ENCODE results near the gene ZBTB44.

Gene ZBTB44

DNA sequence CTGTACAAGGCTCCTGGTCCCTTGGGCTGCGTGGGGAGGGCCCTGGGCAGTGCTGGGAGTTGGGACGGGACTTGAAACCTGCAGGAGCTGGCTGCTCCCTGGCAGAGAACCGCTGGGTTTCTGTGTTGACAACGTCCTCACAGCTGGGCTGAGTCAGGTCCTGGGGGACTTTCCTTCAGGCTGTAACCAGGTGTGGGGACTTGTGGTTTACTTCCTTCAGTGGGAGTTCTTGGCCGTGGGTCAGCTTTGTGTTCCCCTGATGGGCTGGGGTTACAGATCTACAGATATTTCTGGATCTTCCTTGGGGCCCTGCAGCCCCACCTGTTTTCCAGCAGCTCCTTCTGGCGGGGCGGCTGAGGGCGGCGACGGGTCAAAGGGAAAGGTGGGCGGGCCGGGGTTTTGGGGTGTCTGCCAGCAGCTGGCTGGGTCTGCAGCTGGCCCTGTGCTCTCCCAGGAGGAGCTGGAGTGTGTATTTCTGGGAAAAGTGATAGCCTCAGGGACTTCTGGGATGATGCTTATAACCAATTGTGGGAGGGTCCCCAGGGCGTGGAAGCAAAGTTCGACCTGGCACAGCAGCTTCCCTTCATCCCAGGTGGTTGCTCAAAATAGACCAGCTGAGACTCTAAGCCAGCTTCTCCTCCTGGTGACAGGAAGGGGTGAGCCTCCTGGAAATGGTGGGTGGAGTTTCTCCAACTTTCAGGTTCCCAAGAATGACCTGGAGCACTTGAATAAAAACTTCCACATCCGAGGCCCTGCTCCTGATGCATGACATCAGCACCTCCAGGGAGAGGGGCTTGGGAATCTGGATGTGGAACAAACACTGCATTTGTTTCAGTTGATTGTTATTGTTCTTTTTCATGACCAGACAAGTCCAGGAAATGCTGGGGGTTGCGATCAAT lies 136.0 kb downstream of the ZBTB44 start:
- no peaks in the 10 kb centered on the region for H3F3A ChIP-seq (ENCODE audit: low read depth)
- no peak for TF ChIP-seq EZH2phosphoT487 (IDR thresholded peaks at IDR 0.05; ENCODE audit: borderline replicate concordance)
- H3K27me3 ChIP-seq (ENCODE audit: insufficient read depth, low read length, poor library complexity, severe bottlenecking): no peaks in the 10 kb centered on the region
- no peaks in the 10 kb centered on the region for H3K9me3 ChIP-seq (ENCODE audit: insufficient read depth, low read depth, low read length)
- H3K4me1 ChIP-seq (ENCODE audit: insufficient read depth, low read length, poor library complexity, severe bottlenecking): no peaks in the 10 kb centered on the region
- no peaks in the 10 kb centered on the region for H3K79me2 ChIP-seq (ENCODE audit: insufficient read depth, low read length)
- no peak overlapping the region for H3K4me2 ChIP-seq (ENCODE audit: low read depth, low read length, poor library complexity, severe bottlenecking)
- no peaks in the 10 kb centered on the region for H4K20me1 ChIP-seq (ENCODE audit: insufficient read depth, low read length, poor library complexity, severe bottlenecking)
- no peaks in the 10 kb centered on the region for H3K36me3 ChIP-seq (ENCODE audit: insufficient read depth, low read length)
- H3K9ac ChIP-seq (ENCODE audit: low read depth, low read length, poor library complexity, severe bottlenecking): no peak overlapping the region
- H3K4me3 ChIP-seq (ENCODE audit: low read length, poor library complexity, severe bottlenecking): no peak overlapping the region
- H3K9me2 ChIP-seq (replicated peaks; ENCODE audit: low read depth, low read length): no peaks in the 10 kb centered on the region
- no peak overlapping the region for H2AFZ ChIP-seq (ENCODE audit: low read length)

DNA sequence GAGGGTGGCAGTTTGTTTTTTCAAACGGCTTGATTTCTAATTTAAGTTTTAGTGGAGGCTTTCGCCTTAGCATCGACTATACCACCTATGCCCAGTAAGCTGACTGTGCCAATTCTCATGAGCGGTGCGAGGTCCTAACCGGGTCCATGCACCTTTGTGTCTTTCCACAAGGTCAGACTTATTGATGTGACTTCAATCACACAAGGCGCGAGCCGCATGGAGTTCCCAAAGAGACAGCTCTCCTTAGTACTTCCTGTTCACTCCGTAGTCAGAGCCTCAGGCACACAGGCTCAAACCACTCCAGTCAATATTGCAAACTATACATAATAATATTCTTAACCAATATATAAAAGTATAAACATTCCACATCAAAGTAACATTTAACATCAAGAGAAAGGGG lies 136.9 kb downstream of the ZBTB44 start:
- Histone ChIP-seq H2AFZ (ENCODE audit: low read length) (no peak overlapping the region), H3F3A (ENCODE audit: low read depth) (no peaks in the 10 kb centered on the region), H3K9ac (ENCODE audit: low read depth, low read length, poor library complexity, severe bottlenecking) (no peak overlapping the region), H4K20me1 (ENCODE audit: insufficient read depth, low read length, poor library complexity, severe bottlenecking) (no peaks in the 10 kb centered on the region), H3K79me2 (ENCODE audit: insufficient read depth, low read length) (no peaks in the 10 kb centered on the region), H3K4me2 (ENCODE audit: low read depth, low read length, poor library complexity, severe bottlenecking) (no peak overlapping the region), H3K36me3 (ENCODE audit: insufficient read depth, low read length) (no peaks in the 10 kb centered on the region), H3K9me3 (ENCODE audit: insufficient read depth, low read depth, low read length) (no peaks in the 10 kb centered on the region), H3K27me3 (ENCODE audit: insufficient read depth, low read length, poor library complexity, severe bottlenecking) (no peaks in the 10 kb centered on the region), H3K9me2 (replicated peaks; ENCODE audit: low read depth, low read length) (no peaks in the 10 kb centered on the region), H3K4me1 (ENCODE audit: insufficient read depth, low read length, poor library complexity, severe bottlenecking) (no peaks in the 10 kb centered on the region), H3K4me3 (ENCODE audit: low read length, poor library complexity, severe bottlenecking) (no peak overlapping the region)
- TF ChIP-seq EZH2phosphoT487 (IDR thresholded peaks at IDR 0.05; ENCODE audit: borderline replicate concordance): no peak
